Stimulated activated CD8-positive, alpha-beta memory T cell treated with anti-CD3 and anti-CD28 coated beads, Interleukin-7, amount 100 ng/mL, for 4 hours (primary cell): ENCODE measurements around the gene PET117.
"Not testable (repeated sequence)": the region's sequence is repeated elsewhere in the genome, so short reads cannot be mapped to it uniquely, and the experiment has no call there.

Source experiments
- DNase-seq, 2 donors: peaks; one replicate each; pipeline ENCODE4 v3.0.0-alpha.2; 2020; ENCODE audit warnings: low read depth in 2 of 2

PET117 gene

GRCh38 chr20:18164356-18164755 lies 26.7 kb downstream of the PET117 start:
- no peak for DNase-seq

- DNase-seq, result no peak
Observed at GRCh38 chr20:18165553-18165952, 27.9 kb downstream of the PET117 start.

- DNase-seq, result no peak
Observed at GRCh38 chr20:18166241-18166881, 28.7 kb downstream of the PET117 start.

GRCh38 chr20:18166950-18167349 lies 29.3 kb downstream of the PET117 start:
- DNase-seq, result no peak

GRCh38 chr20:18172379-18172778 lies 34.7 kb downstream of the PET117 start:
- DNase-seq, result no peak

- no peak for DNase-seq
Observed at GRCh38 chr20:18174906-18175683, 37.4 kb downstream of the PET117 start.

GRCh38 chr20:18176318-18176785 lies 38.7 kb downstream of the PET117 start:
- DNase-seq, result no peak

- DNase-seq, result not testable (repeated sequence)
Observed at GRCh38 chr20:18180366-18180765, 42.7 kb downstream of the PET117 start.

- no peak for DNase-seq
Observed at GRCh38 chr20:18180815-18181214, 43.2 kb downstream of the PET117 start.

GRCh38 chr20:18187020-18187419 lies 49.4 kb downstream of the PET117 start:
- DNase-seq, result no peak

GRCh38 chr20:18188434-18188833 lies 50.8 kb downstream of the PET117 start:
- no peak for DNase-seq

GRCh38 chr20:18190338-18191233 lies 52.9 kb downstream of the PET117 start:
- DNase-seq, result no peak

GRCh38 chr20:18191306-18191705 lies 53.6 kb downstream of the PET117 start:
- no peak for DNase-seq
